ENCODE measurements around the gene CREB5.
"Not testable (repeated sequence)": the region's sequence is repeated elsewhere in the genome, so short reads cannot be mapped to it uniquely, and the experiment has no call there.

Gene CREB5

GRCh38 chr7:28544453-28545117, 132.3 kb downstream of the CREB5 start:
- H3K4me3 ChIP-seq (ENCODE audit: low read depth in 1 of 2, low read length in 2 of 2), result no peak overlapping the region
- no peaks in the 10 kb centered on the region for H3K27me3 ChIP-seq (ENCODE audit: control insufficient read depth in 1 of 2, insufficient read depth in 2 of 2, low read length in 2 of 2)
- no peaks in the 10 kb centered on the region for H3K36me3 ChIP-seq (ENCODE audit: insufficient read depth, low read length)
- H3K9me3 ChIP-seq (ENCODE audit: low read length), result no peaks in the 10 kb centered on the region
- H3K4me1 ChIP-seq (ENCODE audit: insufficient read depth, low read length), result no peaks in the 10 kb centered on the region
- no peak overlapping the region for H3K9ac ChIP-seq (ENCODE audit: low read length)
- H3K27ac ChIP-seq (ENCODE audit: low read depth, low read length), result no peak overlapping the region

- H3K27ac ChIP-seq (ENCODE audit: low read depth, low read length), result no peak overlapping the region
- H3K27me3 ChIP-seq (ENCODE audit: control insufficient read depth in 1 of 2, insufficient read depth in 2 of 2, low read length in 2 of 2), result no peaks in the 10 kb centered on the region
- no peak overlapping the region for H3K9ac ChIP-seq (ENCODE audit: low read length)
- peaks cover under 1% of the 10 kb centered on the region for H3K4me1 ChIP-seq (ENCODE audit: insufficient read depth, low read length)
- H3K4me3 ChIP-seq (ENCODE audit: low read depth in 1 of 2, low read length in 2 of 2), result no peak overlapping the region
- H3K9me3 ChIP-seq (ENCODE audit: low read length), result no peaks in the 10 kb centered on the region
- H3K36me3 ChIP-seq (ENCODE audit: insufficient read depth, low read length), result no peaks in the 10 kb centered on the region
These were observed 133.7 kb downstream of the CREB5 start for GRCh38 chr7:28546067-28546466.

GRCh38 chr7:28547115-28547514, 134.8 kb downstream of the CREB5 start:
- H3K36me3 ChIP-seq (ENCODE audit: insufficient read depth, low read length), result no peaks in the 10 kb centered on the region
- no peak overlapping the region for H3K27ac ChIP-seq (ENCODE audit: low read depth, low read length)
- no peaks in the 10 kb centered on the region for H3K27me3 ChIP-seq (ENCODE audit: control insufficient read depth in 1 of 2, insufficient read depth in 2 of 2, low read length in 2 of 2)
- H3K4me3 ChIP-seq (ENCODE audit: low read depth in 1 of 2, low read length in 2 of 2), result no peak overlapping the region
- peaks cover 5% of the 10 kb centered on the region for H3K4me1 ChIP-seq (ENCODE audit: insufficient read depth, low read length)
- no peak overlapping the region for H3K9ac ChIP-seq (ENCODE audit: low read length)
- H3K9me3 ChIP-seq (ENCODE audit: low read length), result no peaks in the 10 kb centered on the region

GRCh38 chr7:28548416-28548815, 136.1 kb downstream of the CREB5 start:
- Histone ChIP-seq H3K4me3 (ENCODE audit: low read depth in 1 of 2, low read length in 2 of 2) (no peak overlapping the region), H3K27ac (ENCODE audit: low read depth, low read length) (no peak overlapping the region), H3K9me3 (ENCODE audit: low read length) (no peaks in the 10 kb centered on the region), H3K9ac (ENCODE audit: low read length) (no peak overlapping the region), H3K36me3 (ENCODE audit: insufficient read depth, low read length) (no peaks in the 10 kb centered on the region), H3K27me3 (ENCODE audit: control insufficient read depth in 1 of 2, insufficient read depth in 2 of 2, low read length in 2 of 2) (no peaks in the 10 kb centered on the region), H3K4me1 (ENCODE audit: insufficient read depth, low read length) (peaks cover 5% of the 10 kb centered on the region)

- H3K27me3 ChIP-seq (ENCODE audit: control insufficient read depth in 1 of 2, insufficient read depth in 2 of 2, low read length in 2 of 2), result no peaks in the 10 kb centered on the region
- no peak overlapping the region for H3K27ac ChIP-seq (ENCODE audit: low read depth, low read length)
- H3K4me3 ChIP-seq (ENCODE audit: low read depth in 1 of 2, low read length in 2 of 2), result no peak overlapping the region
- H3K4me1 ChIP-seq (ENCODE audit: insufficient read depth, low read length), result peaks cover 5% of the 10 kb centered on the region
- no peaks in the 10 kb centered on the region for H3K9me3 ChIP-seq (ENCODE audit: low read length)
- H3K9ac ChIP-seq (ENCODE audit: low read length), result no peak overlapping the region
- H3K36me3 ChIP-seq (ENCODE audit: insufficient read depth, low read length), result no peaks in the 10 kb centered on the region
These were observed 137.7 kb downstream of the CREB5 start for GRCh38 chr7:28549998-28550397.

- Histone ChIP-seq H3K36me3 (ENCODE audit: insufficient read depth, low read length) (no peaks in the 10 kb centered on the region), H3K9ac (ENCODE audit: low read length) (no peak overlapping the region), H3K4me1 (ENCODE audit: insufficient read depth, low read length) (peaks cover 5% of the 10 kb centered on the region), H3K4me3 (ENCODE audit: low read depth in 1 of 2, low read length in 2 of 2) (no peak overlapping the region), H3K27ac (ENCODE audit: low read depth, low read length) (no peak overlapping the region), H3K27me3 (ENCODE audit: control insufficient read depth in 1 of 2, insufficient read depth in 2 of 2, low read length in 2 of 2) (no peaks in the 10 kb centered on the region), H3K9me3 (ENCODE audit: low read length) (no peaks in the 10 kb centered on the region)
These were observed 138.4 kb downstream of the CREB5 start for GRCh38 chr7:28550580-28551186.

GRCh38 chr7:28551331-28551730, 139.0 kb downstream of the CREB5 start:
- Histone ChIP-seq H3K4me3 (ENCODE audit: low read depth in 1 of 2, low read length in 2 of 2) (no peak overlapping the region), H3K36me3 (ENCODE audit: insufficient read depth, low read length) (no peaks in the 10 kb centered on the region), H3K27me3 (ENCODE audit: control insufficient read depth in 1 of 2, insufficient read depth in 2 of 2, low read length in 2 of 2) (no peaks in the 10 kb centered on the region), H3K4me1 (ENCODE audit: insufficient read depth, low read length) (peaks cover 5% of the 10 kb centered on the region), H3K9ac (ENCODE audit: low read length) (no peak overlapping the region), H3K9me3 (ENCODE audit: low read length) (no peaks in the 10 kb centered on the region), H3K27ac (ENCODE audit: low read depth, low read length) (no peak overlapping the region)

- H3K9ac ChIP-seq (ENCODE audit: low read length); H3K36me3 ChIP-seq (ENCODE audit: insufficient read depth, low read length); H3K4me3 ChIP-seq (ENCODE audit: low read depth in 1 of 2, low read length in 2 of 2); H3K27ac ChIP-seq (ENCODE audit: low read depth, low read length); H3K9me3 ChIP-seq (ENCODE audit: low read length); H3K4me1 ChIP-seq (ENCODE audit: insufficient read depth, low read length); H3K27me3 ChIP-seq (ENCODE audit: control insufficient read depth in 1 of 2, insufficient read depth in 2 of 2, low read length in 2 of 2): not testable (repeated sequence)
These were observed 139.4 kb downstream of the CREB5 start for GRCh38 chr7:28551766-28552165.

- no peaks in the 10 kb centered on the region for H3K36me3 ChIP-seq (ENCODE audit: insufficient read depth, low read length)
- no peak overlapping the region for H3K9ac ChIP-seq (ENCODE audit: low read length)
- no peaks in the 10 kb centered on the region for H3K9me3 ChIP-seq (ENCODE audit: low read length)
- H3K4me3 ChIP-seq (ENCODE audit: low read depth in 1 of 2, low read length in 2 of 2), result no peak overlapping the region
- H3K27ac ChIP-seq (ENCODE audit: low read depth, low read length), result no peak overlapping the region
- H3K27me3 ChIP-seq (ENCODE audit: control insufficient read depth in 1 of 2, insufficient read depth in 2 of 2, low read length in 2 of 2), result no peaks in the 10 kb centered on the region
- peaks cover 5% of the 10 kb centered on the region for H3K4me1 ChIP-seq (ENCODE audit: insufficient read depth, low read length)
These were observed 142.6 kb downstream of the CREB5 start for GRCh38 chr7:28554802-28555471.

- H3K27ac ChIP-seq (ENCODE audit: low read depth, low read length), result no peak overlapping the region
- no peaks in the 10 kb centered on the region for H3K36me3 ChIP-seq (ENCODE audit: insufficient read depth, low read length)
- no peak overlapping the region for H3K9ac ChIP-seq (ENCODE audit: low read length)
- no peaks in the 10 kb centered on the region for H3K27me3 ChIP-seq (ENCODE audit: control insufficient read depth in 1 of 2, insufficient read depth in 2 of 2, low read length in 2 of 2)
- no peak overlapping the region for H3K4me3 ChIP-seq (ENCODE audit: low read depth in 1 of 2, low read length in 2 of 2)
- H3K9me3 ChIP-seq (ENCODE audit: low read length), result no peaks in the 10 kb centered on the region
- H3K4me1 ChIP-seq (ENCODE audit: insufficient read depth, low read length), result peaks cover 5% of the 10 kb centered on the region
These were observed 143.7 kb downstream of the CREB5 start for GRCh38 chr7:28556025-28556424.

GRCh38 chr7:28556671-28557070, 144.4 kb downstream of the CREB5 start:
- Histone ChIP-seq H3K9ac (ENCODE audit: low read length) (no peak overlapping the region), H3K27me3 (ENCODE audit: control insufficient read depth in 1 of 2, insufficient read depth in 2 of 2, low read length in 2 of 2) (no peaks in the 10 kb centered on the region), H3K27ac (ENCODE audit: low read depth, low read length) (no peak overlapping the region), H3K4me1 (ENCODE audit: insufficient read depth, low read length) (no peaks in the 10 kb centered on the region), H3K9me3 (ENCODE audit: low read length) (no peaks in the 10 kb centered on the region), H3K36me3 (ENCODE audit: insufficient read depth, low read length) (no peaks in the 10 kb centered on the region), H3K4me3 (ENCODE audit: low read depth in 1 of 2, low read length in 2 of 2) (no peak overlapping the region)

GRCh38 chr7:28558236-28558635, 145.9 kb downstream of the CREB5 start:
- H3K27ac ChIP-seq (ENCODE audit: low read depth, low read length), result no peak overlapping the region
- no peaks in the 10 kb centered on the region for H3K36me3 ChIP-seq (ENCODE audit: insufficient read depth, low read length)
- H3K9me3 ChIP-seq (ENCODE audit: low read length), result no peaks in the 10 kb centered on the region
- H3K27me3 ChIP-seq (ENCODE audit: control insufficient read depth in 1 of 2, insufficient read depth in 2 of 2, low read length in 2 of 2), result no peaks in the 10 kb centered on the region
- no peaks in the 10 kb centered on the region for H3K4me1 ChIP-seq (ENCODE audit: insufficient read depth, low read length)
- no peak overlapping the region for H3K4me3 ChIP-seq (ENCODE audit: low read depth in 1 of 2, low read length in 2 of 2)
- no peak overlapping the region for H3K9ac ChIP-seq (ENCODE audit: low read length)

All from muscle layer of colon (tissue), 2 donors.